GM18951 (cell line): ENCODE results near the gene RBM33.

ENCODE experiments used
- POLR2A ChIP-seq: IDR thresholded peaks from 4 replicates; pipeline ENCODE4 v1.6.1; 2011; ENCODE audit warnings: mild to moderate bottlenecking; ENCODE audit not compliant: insufficient read length, insufficient read depth; ENCODE audit errors: extremely low read depth
- in situ Hi-C: fragments of 300-500 bp; cut with MboI; formaldehyde crosslinking; loops from one replicate; pipeline ENCODE4 v1.12.0; 2022; ENCODE audit warnings: low sequenced_read_pairs, mixed read lengths, inconsistent platforms; ENCODE audit not compliant: unreplicated experiment

Gene RBM33

DNA sequence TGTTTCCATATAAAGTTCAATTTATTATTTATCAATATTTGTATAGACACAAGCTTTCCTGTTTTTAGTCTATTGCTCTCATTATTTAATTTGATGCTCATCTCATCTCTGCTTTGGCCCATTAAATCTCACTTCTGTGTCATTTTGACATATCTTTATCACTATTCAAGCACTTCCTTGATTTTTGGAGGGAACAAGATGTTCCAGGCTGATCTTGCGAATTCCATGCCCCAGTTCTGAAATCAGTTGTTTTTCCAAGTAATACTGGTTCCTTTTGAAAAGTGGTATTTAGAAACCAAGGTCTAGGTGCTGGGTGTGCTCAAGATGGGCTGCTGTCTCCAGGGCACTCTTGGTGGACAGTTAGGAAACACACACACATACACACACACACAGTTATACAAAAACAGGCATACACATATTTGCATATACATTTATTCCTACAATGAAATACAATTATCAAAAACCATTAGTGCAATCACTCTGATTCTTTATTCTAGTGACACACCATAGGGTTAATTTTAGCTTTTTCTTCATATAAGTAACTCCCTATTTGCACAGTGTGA, 4.4 kb upstream of the RBM33 start:
- in situ Hi-C loops: no loop called here
- no peak for TF ChIP-seq POLR2A

- in situ Hi-C loops: no loop called here
- no peak for TF ChIP-seq POLR2A
These were observed 3.8 kb upstream of the RBM33 start for GRCh38 chr7:155640629-155641028.

DNA sequence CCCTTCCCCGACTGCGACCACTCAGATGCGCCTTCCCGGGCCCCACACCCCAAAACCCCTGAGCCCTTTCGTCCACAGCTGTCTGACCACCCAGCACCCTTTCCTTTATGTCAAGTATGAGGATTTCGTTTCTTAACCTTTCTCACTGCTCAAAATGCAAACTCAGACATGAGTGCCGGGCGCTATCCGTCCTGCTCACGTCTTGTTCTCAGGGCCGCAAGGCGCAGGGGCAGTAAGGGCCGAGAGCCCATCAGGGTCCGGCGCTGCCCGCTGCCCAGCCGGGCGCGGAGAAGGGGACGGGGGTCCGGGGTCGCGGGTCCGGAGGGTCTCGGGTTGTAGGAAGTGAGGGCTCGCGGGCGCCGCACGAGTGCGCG, 670 bp upstream of the RBM33 start:
- in situ Hi-C loops: no loop called here
- no peak for TF ChIP-seq POLR2A

DNA sequence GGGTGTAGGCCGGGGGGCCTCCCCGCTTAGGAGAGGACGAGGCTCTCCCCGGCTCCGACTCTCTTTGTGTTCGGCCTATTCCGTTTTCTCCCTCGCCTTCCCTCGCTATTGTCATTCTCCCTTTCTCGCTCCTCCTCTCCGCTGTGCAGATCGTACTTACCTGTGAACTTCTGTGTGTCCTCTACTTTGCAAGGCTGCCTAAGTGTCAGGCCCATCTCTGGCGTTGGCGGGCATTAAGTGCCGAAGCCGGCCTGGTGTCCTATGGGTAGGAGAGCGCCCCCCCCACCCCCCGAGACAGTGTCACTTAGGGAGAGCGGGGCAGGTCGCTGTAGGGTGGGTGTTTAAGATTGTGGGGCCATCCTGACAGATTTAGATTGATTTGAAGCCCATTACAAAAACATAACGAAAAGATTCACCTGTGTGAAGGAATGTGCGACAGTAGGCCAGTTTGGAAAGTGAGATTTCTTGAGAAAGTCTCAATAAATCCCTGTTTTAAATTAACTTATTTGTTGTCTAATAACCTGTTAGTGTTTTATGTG, 579 bp downstream of the RBM33 start:
- in situ Hi-C loops: no loop called here
- TF ChIP-seq POLR2A: no peak

GRCh38 chr7:155645662-155646061, 1.2 kb downstream of the RBM33 start:
- in situ Hi-C loops: no loop called here
- no peak for TF ChIP-seq POLR2A

DNA sequence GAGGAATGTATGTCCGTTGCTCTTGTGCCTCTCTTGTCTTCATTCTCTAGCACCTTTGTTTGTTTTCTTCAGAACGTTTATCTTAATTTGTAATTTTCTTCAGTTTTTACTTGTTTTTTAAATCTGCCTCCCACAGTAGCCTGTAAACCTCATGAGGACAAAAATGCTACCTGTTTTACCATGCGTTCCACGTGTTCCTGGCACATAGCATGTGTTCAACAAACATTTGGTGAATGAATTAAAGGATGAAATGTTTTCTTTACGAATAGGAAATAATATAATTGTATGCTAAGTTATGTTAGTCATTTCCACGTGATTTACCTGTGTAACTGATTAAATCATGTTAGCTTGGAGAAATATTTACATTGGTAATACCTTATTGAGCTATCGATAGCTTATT, 2.2 kb downstream of the RBM33 start:
- in situ Hi-C loops: no loop called here
- TF ChIP-seq POLR2A: no peak

- in situ Hi-C loops: no loop called here
- TF ChIP-seq POLR2A: no peak
These were observed 2.8 kb downstream of the RBM33 start for GRCh38 chr7:155647302-155647701.

DNA sequence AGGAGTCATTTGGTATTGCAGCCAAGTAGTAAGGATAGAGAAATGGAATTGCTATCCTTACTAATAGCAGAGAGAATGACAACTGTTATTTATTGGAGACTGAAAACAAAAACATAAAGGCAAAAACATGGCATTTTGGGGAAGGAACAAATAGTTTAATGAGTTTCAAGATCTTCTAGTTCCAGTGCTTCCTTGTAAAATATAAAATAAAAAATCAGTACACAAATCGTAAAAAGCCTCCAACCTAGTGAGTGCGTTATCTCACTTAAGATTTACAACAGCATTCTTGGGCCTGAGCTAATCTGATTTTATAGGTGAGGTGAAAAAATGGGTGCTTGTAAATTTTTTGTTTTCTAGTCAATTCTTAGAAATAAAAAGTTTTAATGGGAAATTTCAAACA, 3.3 kb downstream of the RBM33 start:
- in situ Hi-C loops: no loop called here
- TF ChIP-seq POLR2A: no peak

DNA sequence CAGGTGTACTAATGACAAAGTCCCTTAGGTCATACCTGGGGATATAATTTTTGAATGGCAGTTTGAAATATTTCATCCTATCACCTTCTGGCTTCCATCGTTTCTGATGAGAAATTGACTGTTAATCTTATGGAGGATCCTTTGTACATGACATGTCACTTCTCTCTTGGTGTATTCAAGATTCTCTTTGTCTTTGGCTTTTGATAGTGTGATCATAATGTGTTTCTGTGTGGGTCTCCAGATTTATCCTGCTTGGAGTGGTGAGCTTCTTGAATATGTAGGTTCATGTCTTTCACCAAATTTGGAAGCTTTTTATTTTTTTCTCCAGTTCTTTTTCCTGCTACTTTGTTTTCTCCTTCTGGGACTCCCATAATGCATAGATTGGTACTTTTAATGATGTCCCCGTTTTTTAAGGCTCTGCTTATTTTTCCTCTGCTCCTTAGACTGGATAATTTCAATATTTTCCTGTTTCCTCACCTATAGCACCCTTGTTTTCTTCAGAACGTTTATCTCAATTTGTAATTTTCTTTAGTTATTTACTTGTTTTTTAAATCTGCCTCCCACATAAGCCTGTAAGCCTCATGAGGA, 4.4 kb downstream of the RBM33 start:
- in situ Hi-C loops: no loop called here
- no peak for TF ChIP-seq POLR2A

DNA sequence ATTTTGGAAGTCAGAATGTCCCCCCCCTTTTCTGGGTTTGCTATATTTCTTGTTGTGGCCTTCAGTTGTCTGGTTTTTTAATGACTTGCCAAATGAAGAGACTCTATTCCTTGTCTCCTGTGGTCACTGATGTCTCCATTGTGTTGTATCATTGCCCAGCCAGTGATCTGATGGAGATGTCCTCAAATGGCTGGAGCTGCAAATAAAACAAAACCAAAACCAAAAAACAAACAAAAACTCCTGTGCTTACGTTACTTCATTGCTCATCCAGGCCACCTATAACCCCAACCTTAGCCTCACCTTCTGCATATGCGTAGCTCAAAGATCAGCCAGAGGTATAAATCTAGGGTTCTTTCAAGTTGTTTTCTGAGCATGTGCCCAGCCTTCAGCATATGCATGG, 5.1 kb downstream of the RBM33 start:
- in situ Hi-C loops: no loop called here
- TF ChIP-seq POLR2A: no peak

DNA sequence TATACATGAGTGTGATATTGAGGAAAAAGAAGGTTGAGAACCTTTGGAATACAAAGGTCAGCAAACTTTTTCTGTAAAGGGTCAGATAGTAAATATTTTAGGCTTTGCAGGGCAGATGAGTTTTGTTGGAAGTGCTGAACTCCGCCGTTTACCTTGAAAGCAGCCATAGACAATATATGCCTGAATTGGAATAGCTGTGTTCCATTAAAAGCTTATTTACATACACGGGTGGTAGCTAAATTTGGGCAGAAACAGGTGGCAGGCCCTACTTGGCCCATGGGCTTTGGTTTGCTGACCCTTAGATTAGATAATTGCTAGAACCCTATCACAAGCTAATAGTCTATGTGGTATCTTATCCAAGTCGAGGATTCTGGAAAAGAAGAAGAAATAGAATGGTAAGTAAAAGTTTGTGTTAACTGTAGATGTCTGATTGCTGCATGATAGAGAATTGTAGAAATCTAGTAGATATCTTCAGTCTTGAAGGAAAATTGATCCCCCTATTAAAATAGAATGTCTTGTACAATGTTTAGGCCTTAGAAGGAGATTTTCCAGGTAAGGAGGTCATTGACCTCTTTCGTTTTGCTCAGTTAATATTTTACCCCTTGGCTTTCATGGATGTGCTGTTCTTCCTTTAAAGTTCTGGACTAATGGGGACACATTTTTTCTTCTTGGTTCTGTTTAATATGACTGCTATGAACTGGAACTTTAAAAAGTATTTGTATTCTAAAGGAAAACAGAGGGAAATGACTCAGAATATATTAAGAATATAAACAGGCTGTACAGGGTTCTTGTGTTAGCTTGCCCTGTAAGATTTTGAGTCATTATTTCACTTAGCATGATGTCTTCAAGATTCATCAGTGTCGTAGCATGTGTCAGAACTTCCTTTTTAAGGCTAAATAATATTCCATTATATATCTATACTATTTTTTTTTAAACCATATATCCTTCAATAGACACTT, 8.0 kb downstream of the RBM33 start:
- in situ Hi-C loops: no loop called here
- no peak for TF ChIP-seq POLR2A

DNA sequence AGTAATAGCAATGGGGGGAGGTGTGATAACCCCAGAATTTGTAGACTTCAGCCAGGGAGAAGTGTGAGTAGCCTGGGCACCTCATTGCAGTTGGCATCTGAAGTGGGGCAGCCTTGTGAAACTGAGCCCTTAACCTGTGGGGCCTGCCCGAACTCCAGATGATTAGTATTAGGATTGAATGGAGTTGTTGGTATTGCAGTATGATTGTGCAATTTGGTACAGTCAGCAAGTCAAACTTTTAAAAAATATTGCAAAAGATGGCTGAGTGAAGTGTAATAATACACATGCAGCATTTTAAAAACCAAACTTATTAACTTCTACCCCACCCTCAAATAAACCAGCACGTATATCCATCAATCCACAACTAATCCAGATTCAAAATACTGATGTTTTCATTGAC, 9.3 kb downstream of the RBM33 start:
- in situ Hi-C loops: no loop called here
- TF ChIP-seq POLR2A: no peak

DNA sequence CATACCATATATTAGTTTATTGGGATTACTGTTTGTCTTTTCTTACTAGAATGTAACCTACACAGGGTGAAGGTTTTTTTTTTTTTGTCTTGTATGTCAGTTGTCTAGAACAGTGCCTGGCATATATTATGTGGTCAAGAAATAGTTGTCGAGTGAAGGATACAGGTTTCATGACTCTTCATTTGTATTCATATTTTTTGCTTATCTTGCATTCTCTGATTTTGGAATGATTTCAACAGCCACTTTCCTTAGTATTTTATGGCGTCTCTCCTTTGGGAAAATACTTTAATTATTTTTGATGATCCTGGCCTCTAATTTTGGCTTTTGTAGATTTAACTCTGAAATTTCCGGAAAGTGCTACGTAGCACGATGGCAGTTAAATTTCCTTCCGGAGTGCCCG, 12.4 kb downstream of the RBM33 start:
- in situ Hi-C loops: no loop called here
- TF ChIP-seq POLR2A: no peak
